SK-N-SH (cell line): ENCODE data around the gene SPATC1L. TPM values are rescaled to one million over a fixed set of nuclear protein-coding genes. Genes with fewer than 3 reads are reported as not detected.

Experiments used
- CTCF ChIA-PET: fragments of 300-600, 350-600 bp; formaldehyde crosslinking; extraction: SDS; loops from one replicate; lab custom pipeline; 2021; lab: Yijun Ruan, JAX
- POLR2A ChIA-PET: fragments of 350-600 bp; sonication (Branson Sonifier 250); formaldehyde crosslinking; extraction: SDS; loops from one replicate; lab custom pipeline; 2020; ENCODE audit warnings: antibody characterized with exemption, inconsistent platforms; lab: Yijun Ruan, JAX
- DNase-seq: peaks from one replicate; pipeline ENCODE4 v3.0.0; 2012
- H2AFZ ChIP-seq: fragments of 200-600 bp; sonication (generic); 2 replicates; pipeline ENCODE4 v1.8.1; 2016; ENCODE audit warnings: antibody characterized with exemption, mild to moderate bottlenecking, low read depth
- H3F3A ChIP-seq: fragments of 200-600 bp; sonication (generic); replicated peaks from 2 replicates; pipeline ENCODE3; 2016; ENCODE audit warnings: antibody characterized with exemption, mild to moderate bottlenecking; ENCODE audit not compliant: insufficient read depth
- H3K27ac ChIP-seq, 2 experiments: fragments of 200-500 bp in 1 of 2; fragments of 200-600 bp in 1 of 2; sonication (Bioruptor generic) in 1 of 2; sonication (generic), shearing (Covaris generic) in 1 of 2; 2 replicates each; pipeline versions ENCODE4 v1.5.1 to v1.6.1; 2014 to 2016; ENCODE audit warnings: low read depth in 2 of 2, inconsistent platforms in 1 of 2, low read length in 1 of 2, mild to moderate bottlenecking in 1 of 2, mixed read lengths in 1 of 2
- H3K27me3 ChIP-seq: fragments of 200-600 bp; sonication (generic), shearing (Covaris generic); 2 replicates; pipeline ENCODE4 v1.6.1; 2016; ENCODE audit warnings: mixed run types; ENCODE audit not compliant: insufficient read depth
- H3K36me3 ChIP-seq, 2 experiments: fragments of 200-500 bp in 1 of 2; fragments of 200-600 bp in 1 of 2; sonication (Bioruptor generic) in 1 of 2; sonication (generic) in 1 of 2; replicated peaks in 1 of 2; 2 replicates each; pipeline versions ENCODE3 to v1.5.1; 2014 to 2016; ENCODE audit warnings: low read length in 1 of 2, mild to moderate bottlenecking in 1 of 2; ENCODE audit not compliant: insufficient read depth in 2 of 2, control insufficient read depth in 1 of 2
- H3K4me1 ChIP-seq, 2 experiments: fragments of 200-500 bp in 1 of 2; fragments of 200-600 bp in 1 of 2; sonication (Bioruptor generic) in 1 of 2; sonication (generic), shearing (Covaris generic) in 1 of 2; 2 replicates each; pipeline versions ENCODE4 v1.5.1 to v1.6.1; 2014 to 2016; ENCODE audit warnings: low read depth in 1 of 2, low read length in 1 of 2, mixed run types in 1 of 2; ENCODE audit not compliant: insufficient read depth in 2 of 2, control insufficient read depth in 1 of 2
- H3K4me2 ChIP-seq: fragments of 200-600 bp; sonication (generic), shearing (Covaris generic); 2 replicates; pipeline ENCODE4 v1.6.1; 2017; ENCODE audit warnings: mixed run types
- H3K4me3 ChIP-seq, 2 experiments: fragments of 200-500 bp in 1 of 2; fragments of 200-600 bp in 1 of 2; sonication (Bioruptor generic) in 1 of 2; sonication (generic), shearing (Covaris generic) in 1 of 2; 2 replicates each; pipeline versions ENCODE4 v1.5.1 to v1.8.1; 2014 to 2016; ENCODE audit warnings: low read depth in 2 of 2, inconsistent platforms in 1 of 2, low read length in 1 of 2, mild to moderate bottlenecking in 1 of 2, mixed read lengths in 1 of 2, moderate library complexity in 1 of 2
- H3K79me2 ChIP-seq: fragments of 200-600 bp; sonication (generic); 2 replicates; pipeline ENCODE4 v1.8.1; 2017; ENCODE audit warnings: mild to moderate bottlenecking; ENCODE audit not compliant: insufficient read depth
- H3K9ac ChIP-seq: fragments of 200-600 bp; sonication (generic); 2 replicates; pipeline ENCODE4 v1.6.1; 2017; ENCODE audit warnings: mixed run types
- H3K9me2 ChIP-seq: fragments of 200-600 bp; sonication (generic); 2 replicates; pipeline ENCODE4 v1.6.1; 2017; ENCODE audit warnings: mixed run types
- H3K9me3 ChIP-seq: fragments of 200-600 bp; sonication (generic); 2 replicates; pipeline ENCODE4 v1.6.1; 2017; ENCODE audit warnings: mixed run types, mild to moderate bottlenecking, moderate library complexity
- H4K20me1 ChIP-seq: fragments of 200-600 bp; sonication (generic); 2 replicates; pipeline ENCODE4 v1.6.1; 2017; ENCODE audit warnings: mild to moderate bottlenecking, mixed run types; ENCODE audit not compliant: insufficient read depth
- CHD2 ChIP-seq: fragments of 150-350 bp; IDR thresholded peaks from 2 replicates; pipeline ENCODE4 v1.6.1; 2018; ENCODE audit warnings: low read length; ENCODE audit not compliant: partially characterized antibody
- CTCF ChIP-seq: fragments of 200-600 bp; sonication (generic); IDR thresholded peaks from 2 replicates; pipeline ENCODE4 v1.6.1; 2017; ENCODE audit warnings: antibody characterized with exemption, mild to moderate bottlenecking, moderate library complexity
- EP300 ChIP-seq, 2 experiments: IDR thresholded peaks; 2 replicates each; pipeline versions ENCODE4 v1.4.0 to v1.6.1; 2012; ENCODE audit warnings: borderline replicate concordance in 1 of 2, low read depth in 1 of 2, low read length in 1 of 2
- FOXJ3 ChIP-seq: sonication (generic); formaldehyde crosslinking; IDR thresholded peaks from 2 replicates; pipeline ENCODE4 v1.5.1; 2020; ENCODE audit warnings: mild to moderate bottlenecking, missing genetic modification reagents
- GABPA ChIP-seq: IDR thresholded peaks from 2 replicates; pipeline ENCODE4 v1.4.0; 2012; ENCODE audit warnings: low read depth, mild to moderate bottlenecking
- GATA2 ChIP-seq: sonication (generic); formaldehyde crosslinking; IDR thresholded peaks from 2 replicates; pipeline ENCODE4 v1.5.0; 2020; ENCODE audit warnings: mild to moderate bottlenecking, missing genetic modification reagents
- JUND ChIP-seq: IDR thresholded peaks from 2 replicates; pipeline ENCODE4 v1.4.0; 2012
- MXI1 ChIP-seq: IDR thresholded peaks from 2 replicates; pipeline ENCODE4 v1.6.1; 2012; ENCODE audit warnings: mild to moderate bottlenecking, low read depth, low read length, improper control_type of control experiment
- PBX3 ChIP-seq: IDR thresholded peaks from 2 replicates; pipeline ENCODE4; 2012
- POLR2AphosphoS5 ChIP-seq: IDR thresholded peaks from 2 replicates; pipeline ENCODE4 v1.6.1; 2012; ENCODE audit warnings: low read depth, low read length
- RCOR1 ChIP-seq: fragments of 150-350 bp; IDR thresholded peaks from 2 replicates; pipeline ENCODE4 v1.6.1; 2017; ENCODE audit warnings: antibody characterized with exemption, low read length
- RXRA ChIP-seq: IDR thresholded peaks from 2 replicates; pipeline ENCODE4 v1.4.0; 2012; ENCODE audit warnings: low read depth, mild to moderate bottlenecking, borderline replicate concordance
- SMC3 ChIP-seq: IDR thresholded peaks from 2 replicates; pipeline ENCODE4 v1.6.1; 2012; ENCODE audit warnings: low read depth, low read length, improper control_type of control experiment
- TCF12 ChIP-seq: IDR thresholded peaks from 2 replicates; pipeline ENCODE4 v1.4.0; 2012
- ZBTB33 ChIP-seq: IDR thresholded peaks from 2 replicates; pipeline ENCODE4 v1.4.0; 2012; ENCODE audit warnings: low read depth, borderline replicate concordance
- WGBS: methylation state at CpG from one replicate; pipeline ENCODE4 v1.1.6; 2017; ENCODE audit warnings: low lambda C conversion rate; 5-methylcytosine and 5-hydroxymethylcytosine counted together
- polyA plus RNA-seq, 3 experiments: library from polyadenylated mRNA; depleted of rRNA; stranded (reverse); fragments of >200 nt; gene quantifications; 2 replicates each; pipeline ENCODE4 v1.2.3, GENCODE V29; 2012

Gene SPATC1L
- polyA plus RNA-seq, 1 of the 3 experiments (the other 2 are of a cell fraction) = 8.3 TPM

GRCh38 chr21:46206163-46207005, 22.1 kb upstream of the SPATC1L start:
- Histone ChIP-seq H3K36me3 (peaks cover 7 to 39% of the 10 kb centered on the region in 2 experiments), H3K79me2 (no peaks in the 10 kb centered on the region), H3K9me3 (no peaks in the 10 kb centered on the region), H4K20me1 (no peaks in the 10 kb centered on the region), H3K27ac (no peak overlapping the region), H3K9ac (no peak overlapping the region), H3F3A (peaks cover 3% of the 10 kb centered on the region), H3K9me2 (no peaks in the 10 kb centered on the region)
- DNase-seq = no peak
- ChIA-PET POLR2A (no interaction called here), CTCF (no interaction called here)
- whole genome bisulfite sequencing = 94% methylated on average over 3 of the region's 24 CpGs
- TF ChIP-seq PBX3 = no peak
- no peak for TF ChIP-seq POLR2AphosphoS5
- no peak for TF ChIP-seq JUND
- TF ChIP-seq CHD2 = no peak
- no peak for TF ChIP-seq RCOR1
- no peak for TF ChIP-seq GATA2 (CRISPR knock-in tag)
- TF ChIP-seq GABPA = no peak
- no peak for TF ChIP-seq SMC3
- TF ChIP-seq MXI1 = no peak
- TF ChIP-seq FOXJ3 (CRISPR knock-in tag) = no peak
- no peak for TF ChIP-seq RXRA
- TF ChIP-seq TCF12 = no peak
- TF ChIP-seq ZBTB33 = no peak
- TF ChIP-seq CTCF = no peak
- no peak for TF ChIP-seq EP300 (IDR thresholded peaks at IDR 0.05; ENCODE audit: borderline replicate concordance in 1 of 2, low read depth in 1 of 2, low read length in 1 of 2)
- TF ChIP-seq, all 33 proteins: peak for 0
- H3K4me3 ChIP-seq = no peak overlapping the region
- H3K27me3 ChIP-seq = no peaks in the 10 kb centered on the region
- no peak overlapping the region for H3K4me2 ChIP-seq
- no peak overlapping the region for H2AFZ ChIP-seq
- H3K4me1 ChIP-seq = no peaks in the 10 kb centered on the region
